ENCODE results near the gene TRIM14.

DNA sequence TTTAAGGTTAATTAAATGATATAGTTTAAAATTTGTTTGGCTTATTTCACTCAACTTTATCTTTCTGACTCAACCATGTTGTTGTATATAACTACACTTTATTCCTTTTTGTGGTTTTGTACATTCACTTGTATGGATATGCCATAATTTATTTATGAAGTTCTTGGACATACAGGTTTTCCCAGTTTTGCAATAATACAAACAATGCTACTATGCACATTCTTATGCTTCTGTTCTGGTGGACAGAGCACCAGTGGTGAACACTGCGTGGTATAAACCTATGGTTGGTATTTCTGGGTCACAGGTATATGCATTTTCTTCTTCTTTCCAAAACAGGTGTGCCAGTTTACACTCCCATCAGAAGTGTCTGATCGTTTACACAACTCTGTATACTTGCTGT, 35.7 kb upstream of the TRIM14 start:
- no peak for TF ChIP-seq ZFX (IDR thresholded peaks at IDR 0.05; ENCODE audit: borderline replicate concordance)
- TF ChIP-seq, protein P1, sequence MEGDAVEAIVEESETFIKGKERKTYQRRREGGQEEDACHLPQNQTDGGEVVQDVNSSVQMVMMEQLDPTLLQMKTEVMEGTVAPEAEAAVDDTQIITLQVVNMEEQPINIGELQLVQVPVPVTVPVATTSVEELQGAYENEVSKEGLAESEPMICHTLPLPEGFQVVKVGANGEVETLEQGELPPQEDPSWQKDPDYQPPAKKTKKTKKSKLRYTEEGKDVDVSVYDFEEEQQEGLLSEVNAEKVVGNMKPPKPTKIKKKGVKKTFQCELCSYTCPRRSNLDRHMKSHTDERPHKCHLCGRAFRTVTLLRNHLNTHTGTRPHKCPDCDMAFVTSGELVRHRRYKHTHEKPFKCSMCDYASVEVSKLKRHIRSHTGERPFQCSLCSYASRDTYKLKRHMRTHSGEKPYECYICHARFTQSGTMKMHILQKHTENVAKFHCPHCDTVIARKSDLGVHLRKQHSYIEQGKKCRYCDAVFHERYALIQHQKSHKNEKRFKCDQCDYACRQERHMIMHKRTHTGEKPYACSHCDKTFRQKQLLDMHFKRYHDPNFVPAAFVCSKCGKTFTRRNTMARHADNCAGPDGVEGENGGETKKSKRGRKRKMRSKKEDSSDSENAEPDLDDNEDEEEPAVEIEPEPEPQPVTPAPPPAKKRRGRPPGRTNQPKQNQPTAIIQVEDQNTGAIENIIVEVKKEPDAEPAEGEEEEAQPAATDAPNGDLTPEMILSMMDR (IDR thresholded peaks at IDR 0.05), result no peak

Measured in 22Rv1 (cell line).